Stimulated activated CD4-positive, alpha-beta T cell treated with anti-CD3 and anti-CD28 coated beads, TNF-alpha, amount 100 ng/mL, for 1 hour (primary cell): ENCODE data around the gene CLCN3.
"Not testable (repeated sequence)": the region's sequence is repeated elsewhere in the genome, so short reads cannot be mapped to it uniquely, and the experiment has no call there.

Experiments used
- DNase-seq, 3 donors: peaks; one replicate each; pipeline ENCODE4 v3.0.0-alpha.2; 2020; ENCODE audit warnings: low read depth in 3 of 3, low spot score in 1 of 3

Gene CLCN3

GRCh38 chr4:169619958-169620879, at the start of gene CLCN3:
Gene CLCN3, plus strand, starts transcription at chr4:169620578. Its CDS starts 15,351 bp downstream, at chr4:169635929.
- DNase-seq: peak; percentile 70 to 80 (median 72)

GRCh38 chr4:169571012-169571411, 49.4 kb upstream of the CLCN3 start:
- not testable (repeated sequence) for DNase-seq

- DNase-seq: no peak
Observed at GRCh38 chr4:169571435-169571834, 48.9 kb upstream of the CLCN3 start.

DNA sequence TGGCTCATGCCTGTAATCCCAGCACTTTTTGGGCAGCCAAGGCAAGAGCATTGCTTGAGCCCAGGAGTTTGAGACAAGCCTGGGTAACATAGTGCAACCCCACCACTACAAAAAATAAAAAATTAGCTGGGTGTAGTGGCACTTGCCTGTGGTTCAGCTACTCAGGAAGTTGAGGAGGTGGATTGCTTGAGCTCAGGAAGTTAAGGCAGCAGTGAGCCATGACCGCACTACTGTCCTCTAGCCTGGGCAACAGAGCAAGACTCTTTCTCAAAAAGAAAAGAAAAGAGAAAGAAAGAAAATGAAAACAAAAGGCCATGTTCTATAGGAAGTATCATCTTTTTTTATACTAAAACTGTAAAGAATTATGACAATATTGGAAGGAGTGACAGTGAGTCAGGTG, 46.5 kb upstream of the CLCN3 start:
- DNase-seq: no peak

DNA sequence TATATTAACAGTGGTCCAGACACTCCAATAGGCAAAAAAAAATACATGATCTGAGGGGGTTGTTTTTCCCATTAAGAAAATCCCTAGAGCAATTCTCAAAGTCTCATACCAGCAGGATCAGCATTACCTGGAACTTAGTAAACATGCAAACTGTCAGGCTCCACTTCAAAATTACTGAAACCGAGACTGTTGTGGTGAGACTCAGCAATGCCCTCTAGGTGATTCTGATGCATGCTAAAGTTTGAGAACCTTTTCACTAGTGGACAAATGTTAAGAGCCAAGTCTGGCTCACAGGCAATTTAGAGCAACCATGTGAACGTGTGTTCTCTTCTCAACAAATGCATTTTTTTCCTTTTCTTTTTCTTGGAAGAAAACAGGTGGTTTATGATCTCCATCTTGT, 38.2 kb upstream of the CLCN3 start:
- no peak for DNase-seq

- DNase-seq: no peak
Observed at GRCh38 chr4:169582706-169583105, 37.7 kb upstream of the CLCN3 start.

DNA sequence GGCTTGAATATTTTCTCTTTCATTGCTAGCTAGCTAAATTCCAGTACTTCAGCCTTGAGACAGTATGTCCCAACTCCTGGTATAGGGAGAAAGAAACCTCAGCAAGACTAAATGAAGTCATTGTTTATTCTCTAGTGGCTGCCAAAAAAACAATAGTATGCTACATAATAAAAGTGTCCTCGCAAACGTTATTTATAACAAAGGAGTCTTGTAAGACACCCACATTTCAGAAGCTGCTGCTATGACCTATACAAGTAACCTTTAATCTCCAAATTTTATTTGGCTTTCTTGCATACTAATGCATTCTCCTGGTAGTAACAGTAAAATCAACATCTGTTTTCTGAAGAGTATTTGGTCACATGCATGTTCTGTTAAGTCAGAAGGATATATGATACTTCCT, 36.8 kb upstream of the CLCN3 start:
- no peak for DNase-seq

DNA sequence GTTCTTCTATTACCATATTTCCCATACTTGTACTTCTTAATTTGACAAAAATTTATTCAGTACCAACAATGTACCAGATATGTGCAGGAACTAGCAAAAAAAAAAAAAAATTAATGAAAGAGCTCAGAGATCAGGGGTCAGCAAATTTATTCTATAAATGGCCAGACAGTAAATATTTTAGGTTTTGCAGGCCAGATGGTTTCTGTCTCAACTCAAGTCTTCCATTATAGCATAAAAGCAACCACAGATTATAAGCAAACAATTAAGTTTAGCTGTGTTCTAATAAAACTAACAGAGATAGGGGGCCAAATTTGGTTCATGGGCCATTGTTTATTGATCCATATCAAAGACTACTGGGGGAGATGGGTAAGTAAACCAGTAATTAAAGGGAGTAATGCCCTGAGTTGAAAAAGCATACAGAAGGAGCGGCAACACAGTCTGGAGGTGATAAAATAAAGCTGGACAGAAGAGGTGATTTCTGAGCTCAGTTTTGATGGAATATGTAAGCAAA, 27.3 kb upstream of the CLCN3 start:
- DNase-seq: no peak

DNA sequence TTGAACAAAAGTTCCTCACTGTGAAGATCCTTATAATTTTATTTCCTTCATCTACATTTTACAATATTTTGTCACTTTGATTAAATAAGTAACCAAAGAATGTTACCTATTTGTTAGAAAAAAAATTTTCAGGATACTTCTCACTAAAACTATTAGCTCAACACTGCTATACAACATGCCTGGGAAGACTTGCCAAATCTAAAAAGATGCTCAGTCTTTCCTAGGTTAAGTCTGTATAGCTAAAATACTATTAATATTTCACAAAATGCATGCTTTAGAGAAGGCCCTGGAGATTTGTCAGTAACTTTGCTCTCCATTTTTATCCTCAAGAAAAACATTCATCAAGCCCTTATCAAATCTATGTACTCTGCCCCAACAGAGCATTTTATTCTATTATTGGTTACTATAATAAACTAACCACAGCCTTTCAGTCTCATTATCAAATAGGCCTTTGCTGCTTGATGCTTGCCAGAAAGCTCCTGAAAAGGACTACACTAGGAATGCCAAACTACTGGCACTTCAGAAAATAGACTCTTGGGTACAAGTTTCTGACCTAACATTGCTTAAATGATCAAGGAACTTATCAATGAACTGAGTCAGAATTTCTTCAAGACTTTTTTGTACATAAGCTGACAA, 25.7 kb upstream of the CLCN3 start:
- DNase-seq: no peak

GRCh38 chr4:169601016-169601771, 19.2 kb upstream of the CLCN3 start:
- DNase-seq: no peak

- no peak for DNase-seq
Observed at GRCh38 chr4:169603312-169603711, 17.1 kb upstream of the CLCN3 start.

DNA sequence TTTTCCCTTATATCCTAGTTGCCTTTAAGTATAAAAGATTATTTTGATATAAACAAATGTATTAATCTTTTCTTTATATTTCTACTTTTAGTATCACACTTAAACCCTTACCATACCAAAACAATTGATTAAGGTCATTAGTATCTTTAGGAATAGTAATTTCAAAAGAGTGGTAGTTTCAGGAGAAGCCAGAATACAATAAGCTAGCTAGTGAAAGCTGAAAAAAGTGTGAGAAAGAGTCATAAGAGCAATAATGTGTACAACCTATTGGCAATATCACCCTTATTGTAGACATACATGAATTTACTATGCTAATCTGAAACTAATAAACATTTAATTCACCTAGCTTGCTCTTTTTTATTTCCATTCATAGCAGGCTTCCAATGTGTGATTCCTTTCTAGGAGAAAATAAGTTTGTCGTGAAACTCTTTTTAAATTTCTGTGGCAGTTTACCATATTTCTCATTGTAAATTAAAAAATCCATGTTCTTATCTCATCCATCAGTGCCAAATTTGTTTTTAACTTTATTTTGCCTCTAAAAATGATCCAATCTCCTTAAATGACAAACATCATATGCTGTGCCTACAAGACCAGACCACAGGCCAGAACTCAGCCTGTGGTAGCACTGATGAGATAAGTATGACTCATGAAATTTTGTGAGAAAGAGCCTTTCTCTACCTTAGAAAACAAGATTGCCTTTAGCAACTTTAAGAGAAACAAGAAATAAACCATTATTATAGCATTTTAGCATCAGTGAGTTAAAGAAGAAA, 16.1 kb upstream of the CLCN3 start:
- DNase-seq: no peak

DNA sequence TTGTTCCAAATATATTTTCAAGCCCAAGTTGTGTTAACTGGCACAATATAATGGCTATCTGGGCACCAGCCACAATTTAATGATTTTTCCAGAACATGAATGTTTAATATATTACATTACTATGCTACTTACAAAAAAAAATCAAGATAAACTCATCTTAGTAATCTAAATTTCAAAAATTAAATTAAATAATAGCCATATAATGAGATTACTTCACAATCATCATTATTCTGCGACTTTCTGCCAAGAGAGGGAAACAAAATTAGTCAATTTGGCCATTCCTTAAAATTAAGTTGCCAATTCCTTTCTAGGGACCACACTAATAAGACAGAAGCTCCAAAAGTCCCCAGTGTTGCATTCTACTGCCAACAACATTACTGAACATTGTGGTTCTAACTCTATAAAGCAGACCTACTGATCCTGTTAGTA, 15.5 kb upstream of the CLCN3 start:
- DNase-seq: no peak

GRCh38 chr4:169611157-169611556, 9.2 kb upstream of the CLCN3 start:
- no peak for DNase-seq

DNA sequence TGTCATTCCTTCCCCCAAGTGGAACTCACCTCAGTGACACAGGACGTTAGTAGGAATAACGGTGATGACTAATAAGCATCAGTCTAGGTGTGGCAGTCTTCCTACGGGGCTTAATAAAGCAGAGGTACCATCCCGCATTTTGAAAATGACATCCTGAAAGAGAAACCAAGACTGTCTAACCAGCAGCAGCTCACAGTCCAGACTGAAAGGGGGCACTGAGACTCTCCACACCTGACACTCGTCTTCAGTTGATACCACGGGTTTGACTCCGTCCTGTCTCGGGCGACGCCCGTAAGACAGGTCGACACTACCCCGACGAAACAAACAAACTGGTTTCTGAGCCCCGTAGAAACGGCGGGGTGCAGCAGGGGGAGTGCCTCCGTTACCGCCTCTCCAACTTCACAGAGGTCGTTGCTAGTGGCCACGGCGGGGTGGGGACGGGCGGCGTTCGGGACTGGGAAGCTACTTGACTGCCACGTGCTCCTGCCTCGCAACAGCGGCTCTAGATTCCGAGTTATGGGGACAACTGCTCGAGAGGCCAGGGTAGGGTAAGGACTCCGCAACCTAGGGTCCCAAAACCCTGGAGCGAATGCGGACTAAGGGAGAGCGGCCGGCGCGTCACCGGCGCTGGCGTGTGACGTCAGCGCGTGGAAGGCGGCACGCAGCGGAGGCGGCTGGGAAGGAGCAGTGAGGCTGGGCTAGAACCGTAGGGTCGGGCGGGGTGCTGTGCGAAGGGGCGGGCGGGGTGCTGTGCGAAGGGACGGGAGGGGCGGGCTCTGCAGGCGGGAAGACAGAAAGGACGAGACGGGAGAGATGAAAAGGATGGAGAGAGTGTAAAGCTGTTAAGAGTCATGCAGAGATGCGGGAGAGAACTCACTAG, 8.1 kb upstream of the CLCN3 start, which contains the start of gene NEK1:
Gene NEK1, minus strand, starts transcription at position 593 of the 880 bp plus-strand sequence. CDS start 9,953 bp downstream, outside the sequence.
- DNase-seq: peak; percentile 57 to 79 (median 67)

GRCh38 chr4:169612871-169613859, 7.2 kb upstream of the CLCN3 start:
- peak in 1 of 3 donors; percentile 43 for DNase-seq

GRCh38 chr4:169615467-169616106, 4.8 kb upstream of the CLCN3 start:
- no peak for DNase-seq

GRCh38 chr4:169616846-169617245, 3.5 kb upstream of the CLCN3 start:
- no peak for DNase-seq
